HG02588 (cell line): ENCODE measurements around the gene ST8SIA4.
"Not testable (repeated sequence)": the region's sequence is repeated elsewhere in the genome, so short reads cannot be mapped to it uniquely, and the experiment has no call there.

Experiments used
- ATAC-seq: cut with Tn5 transposase; IDR thresholded peaks from one replicate; pipeline ENCODE4 v1.9.1; 2021; ENCODE audit warnings: mild to moderate bottlenecking, moderate library complexity; ENCODE audit not compliant: unreplicated experiment

Gene ST8SIA4

GRCh38 chr5:100789694-100790093 lies 113.4 kb downstream of the ST8SIA4 start:
- no peak for ATAC-seq

- no peak for ATAC-seq
Observed at GRCh38 chr5:100788417-100788816, 114.7 kb downstream of the ST8SIA4 start.

GRCh38 chr5:100787648-100788047 lies 115.4 kb downstream of the ST8SIA4 start:
- peak; percentile 73 for ATAC-seq

- not testable (repeated sequence) for ATAC-seq
Observed at GRCh38 chr5:100785536-100785935, 117.5 kb downstream of the ST8SIA4 start.

- peak; percentile 79 for ATAC-seq
Observed at GRCh38 chr5:100780376-100780870, 122.7 kb downstream of the ST8SIA4 start.

GRCh38 chr5:100779669-100780375 lies 123.3 kb downstream of the ST8SIA4 start:
- peak; percentile 31 for ATAC-seq

GRCh38 chr5:100777680-100778300 lies 125.3 kb downstream of the ST8SIA4 start:
- ATAC-seq, result peak; percentile 69

- ATAC-seq, result no peak
Observed at GRCh38 chr5:100775533-100775855, 127.6 kb downstream of the ST8SIA4 start.

- ATAC-seq, result no peak
Observed at GRCh38 chr5:100772548-100772947, 130.5 kb downstream of the ST8SIA4 start.

- no peak for ATAC-seq
Observed at GRCh38 chr5:100772006-100772405, 131.1 kb downstream of the ST8SIA4 start.

GRCh38 chr5:100771181-100771580 lies 131.9 kb downstream of the ST8SIA4 start:
- ATAC-seq, result no peak

GRCh38 chr5:100768221-100768620 lies 134.9 kb downstream of the ST8SIA4 start:
- no peak for ATAC-seq

GRCh38 chr5:100762995-100763394 lies 140.1 kb downstream of the ST8SIA4 start:
- no peak for ATAC-seq

GRCh38 chr5:100762108-100762507 lies 141.0 kb downstream of the ST8SIA4 start:
- no peak for ATAC-seq

- ATAC-seq, result no peak
Observed at GRCh38 chr5:100761192-100761591, 141.9 kb downstream of the ST8SIA4 start.

GRCh38 chr5:100760688-100761087 lies 142.4 kb downstream of the ST8SIA4 start:
- no peak for ATAC-seq

GRCh38 chr5:100758780-100759179 lies 144.3 kb downstream of the ST8SIA4 start:
- ATAC-seq, result no peak

GRCh38 chr5:100758306-100758705 lies 144.8 kb downstream of the ST8SIA4 start:
- no peak for ATAC-seq

- no peak for ATAC-seq
Observed at GRCh38 chr5:100757618-100758017, 145.5 kb downstream of the ST8SIA4 start.
